ENCODE measurements around the gene MAP3K10.

GRCh38 chr19:40253611-40254092 is 62.4 kb downstream of the MAP3K10 start:
- no peak for TF ChIP-seq CTCF (IDR thresholded peaks at IDR 0.05)
- TF ChIP-seq POLR2A (IDR thresholded peaks at IDR 0.05): no peak

Measured in body of pancreas (tissue), 4 donors.